ENCODE results near the gene ALK. TPM values are rescaled to one million over a fixed set of nuclear protein-coding genes. Genes with fewer than 3 reads are reported as not detected.

ALK gene
- total RNA-seq, 2 donors from 2014 or later: 0.37 TPM; not detected in 1

GRCh38 chr2:29196792-29197788 lies 724.3 kb downstream of the ALK start:
- DNase-seq (ENCODE audit: low spot score): no peak
- intact Hi-C loops (cut with DNase I): loop anchor here (2.0 to 5.0 kb wide), 3 partner anchors 238 to 375 kb away; no protein-coding TSS in a partner anchor

- no peak for DNase-seq (ENCODE audit: low spot score)
- intact Hi-C loops (cut with DNase I): loop anchor here (2.0 to 5.0 kb wide), 3 partner anchors 237 to 373 kb away; no protein-coding TSS in a partner anchor
These were observed 725.6 kb downstream of the ALK start for GRCh38 chr2:29195796-29196195.

GRCh38 chr2:29193681-29194080 lies 727.7 kb downstream of the ALK start:
- intact Hi-C loops (cut with DNase I): no loop called here
- DNase-seq (ENCODE audit: low spot score): no peak

GRCh38 chr2:29193111-29193510 lies 728.3 kb downstream of the ALK start:
- no peak for DNase-seq (ENCODE audit: low spot score)
- intact Hi-C loops (cut with DNase I): no loop called here

- DNase-seq (ENCODE audit: low spot score): no peak
- intact Hi-C loops (cut with DNase I): no loop called here
These were observed 728.9 kb downstream of the ALK start for GRCh38 chr2:29192526-29192925.

- intact Hi-C loops (cut with DNase I): no loop called here
- no peak for DNase-seq (ENCODE audit: low spot score)
These were observed 729.6 kb downstream of the ALK start for GRCh38 chr2:29191817-29192216.

- DNase-seq (ENCODE audit: low spot score): no peak
- intact Hi-C loops (cut with DNase I): no loop called here
These were observed 732.3 kb downstream of the ALK start for GRCh38 chr2:29189052-29189451.

GRCh38 chr2:29187926-29188325 lies 733.5 kb downstream of the ALK start:
- intact Hi-C loops (cut with DNase I): no loop called here

GRCh38 chr2:29186817-29187216 lies 734.6 kb downstream of the ALK start:
- DNase-seq (ENCODE audit: low spot score): no peak

More at GRCh38 chr2:29187926-29188325, 733.5 kb downstream of the ALK start:
- DNase-seq (ENCODE audit: low spot score): no peak

GRCh38 chr2:29184531-29184930 lies 736.9 kb downstream of the ALK start:
- intact Hi-C loops (cut with DNase I): no loop called here
- no peak for DNase-seq (ENCODE audit: low spot score)

More at GRCh38 chr2:29186817-29187216, 734.6 kb downstream of the ALK start:
- intact Hi-C loops (cut with DNase I): no loop called here

- intact Hi-C loops (cut with DNase I): no loop called here
- DNase-seq (ENCODE audit: low spot score): no peak
These were observed 738.5 kb downstream of the ALK start for GRCh38 chr2:29182920-29183319.

- intact Hi-C loops (cut with DNase I): no loop called here
These were observed 739.1 kb downstream of the ALK start for GRCh38 chr2:29182334-29182733.

GRCh38 chr2:29175338-29175737 lies 746.0 kb downstream of the ALK start:
- intact Hi-C loops (cut with DNase I): no loop called here

More at GRCh38 chr2:29182334-29182733, 739.1 kb downstream of the ALK start:
- DNase-seq (ENCODE audit: low spot score): no peak

GRCh38 chr2:29174937-29175336 lies 746.4 kb downstream of the ALK start:
- no peak for DNase-seq (ENCODE audit: low spot score)
- intact Hi-C loops (cut with DNase I): no loop called here

More at GRCh38 chr2:29175338-29175737, 746.0 kb downstream of the ALK start:
- DNase-seq (ENCODE audit: low spot score): no peak

GRCh38 chr2:29166242-29167039 lies 754.9 kb downstream of the ALK start:
- no peak for DNase-seq (ENCODE audit: low spot score)
- intact Hi-C loops (cut with DNase I): no loop called here

GRCh38 chr2:29165362-29166241 lies 755.8 kb downstream of the ALK start:
- intact Hi-C loops (cut with DNase I): no loop called here
- DNase-seq (ENCODE audit: low spot score): no peak

GRCh38 chr2:29164091-29164846 lies 757.1 kb downstream of the ALK start:
- DNase-seq (ENCODE audit: low spot score): no peak
- intact Hi-C loops (cut with DNase I): no loop called here

GRCh38 chr2:29162204-29162928 lies 759.0 kb downstream of the ALK start:
- intact Hi-C loops (cut with DNase I): no loop called here
- no peak for DNase-seq (ENCODE audit: low spot score)
